Naive thymus-derived CD4-positive, alpha-beta T cell (primary cell): ENCODE results near the gene CABP4. TPM values are rescaled to one million over a fixed set of nuclear protein-coding genes. Genes with fewer than 3 reads are reported as not detected.

Experiments
- ATAC-seq: fragments of 150-1000 bp; cut with Tn5 transposase; 2 replicates; pipeline ENCODE4 v1.10.0; 2021; ENCODE audit warnings: mild to moderate bottlenecking, moderate library complexity
- CTCF ChIA-PET: fragments of 350-600 bp; sonication (Branson Sonifier 250); formaldehyde crosslinking; loops from one replicate; lab custom pipeline; 2021; ENCODE audit warnings: antibody characterized with exemption; lab: Charles Lee
- POLR2A ChIA-PET: fragments of 350-600 bp; sonication (Branson Sonifier 250); formaldehyde crosslinking; loops from one replicate; lab custom pipeline; 2021; ENCODE audit warnings: antibody characterized with exemption, inconsistent platforms; lab: Charles Lee
- DNase-seq, 9 donors: peaks; one replicate each; pipeline versions ENCODE4 v3.0.0 to v3.0.0-alpha.2; 2020 to 2022; ENCODE audit warnings: mixed read lengths in 1 of 9
- H3K27ac ChIP-seq: one replicate; pipeline ENCODE4 v1.7.0; 2013; ENCODE audit warnings: mild to moderate bottlenecking, low read depth, low read length, moderate library complexity
- H3K27me3 ChIP-seq, 2 donors: one replicate each; pipeline ENCODE4 v1.7.0; 2013; ENCODE audit warnings: low read length in 2 of 2, mild to moderate bottlenecking in 2 of 2, moderate library complexity in 2 of 2; ENCODE audit not compliant: control insufficient read depth in 2 of 2, insufficient read depth in 2 of 2
- H3K36me3 ChIP-seq, 3 experiments: 1 replicate in 2 of 3; 2 replicates in 1 of 3; pipeline ENCODE4 v1.7.0; 2013; ENCODE audit warnings: low read length in 3 of 3, mild to moderate bottlenecking in 3 of 3, moderate library complexity in 1 of 3; ENCODE audit not compliant: insufficient read depth in 3 of 3, control insufficient read depth in 2 of 3
- H3K4me1 ChIP-seq, 2 donors: one replicate each; pipeline ENCODE4 v1.7.0; 2013; ENCODE audit warnings: low read length in 2 of 2, mild to moderate bottlenecking in 2 of 2, moderate library complexity in 1 of 2; ENCODE audit not compliant: control insufficient read depth in 2 of 2, insufficient read depth in 2 of 2
- H3K4me3 ChIP-seq: 2 replicates; pipeline ENCODE4 v1.7.0; 2013; ENCODE audit warnings: mild to moderate bottlenecking, low read length
- H3K9me3 ChIP-seq, 3 experiments: 1 replicate in 2 of 3; 2 replicates in 1 of 3; pipeline ENCODE4 v1.7.0; 2013; ENCODE audit warnings: low read length in 3 of 3; ENCODE audit not compliant: control insufficient read depth in 2 of 3
- H3K27ac Mint-ChIP-seq, 9 donors: one replicate each; pipeline ENCODE4 v1.8.0; 2020 to 2022; ENCODE audit warnings: mixed read lengths in 9 of 9, mild to moderate bottlenecking in 8 of 9, moderate library complexity in 5 of 9, inconsistent platforms in 2 of 9
- H3K27me3 Mint-ChIP-seq, 5 donors: one replicate each; pipeline ENCODE4 v1.8.0; 2021 to 2022; ENCODE audit warnings: mixed read lengths in 5 of 5, mild to moderate bottlenecking in 1 of 5
- H3K36me3 Mint-ChIP-seq, 5 donors: one replicate each; pipeline ENCODE4 v1.8.0; 2020 to 2022; ENCODE audit warnings: mixed read lengths in 5 of 5, mild to moderate bottlenecking in 3 of 5, inconsistent platforms in 1 of 5
- H3K4me1 Mint-ChIP-seq, 7 donors: one replicate each; pipeline ENCODE4 v1.8.0; 2020 to 2022; ENCODE audit warnings: mixed read lengths in 7 of 7, mild to moderate bottlenecking in 3 of 7, inconsistent platforms in 1 of 7
- H3K4me3 Mint-ChIP-seq, 10 donors: one replicate each; pipeline ENCODE4 v1.8.0; 2020 to 2022; ENCODE audit warnings: mild to moderate bottlenecking in 10 of 10, mixed read lengths in 10 of 10, moderate library complexity in 6 of 10, inconsistent platforms in 2 of 10
- H3K9me3 Mint-ChIP-seq, 11 donors: one replicate each; pipeline ENCODE4 v1.8.0; 2020 to 2022; ENCODE audit warnings: mixed read lengths in 11 of 11, mild to moderate bottlenecking in 4 of 11, inconsistent platforms in 1 of 11, moderate library complexity in 1 of 11
- intact Hi-C, 2 donors: fragments of 100-400 bp; cut with micrococcal nuclease; formaldehyde crosslinking; loops; one replicate each; pipeline ENCODE4 v1.15.1; 2023
- polyA plus RNA-seq, 2 donors: library from polyadenylated mRNA; unstranded; fragments of 300-500 nt; fragmentation: Illumina TruSeq; gene quantifications; one replicate each; pipeline ENCODE4 v1.2.3, GENCODE V29; 2021
- total RNA-seq, 6 experiments: library from RNA in 5 of 6; stranded (reverse) in 5 of 6; gene quantifications; 1 replicate in 5 of 6; 2 replicates in 1 of 6; pipeline ENCODE4 v1.2.3 and lab custom pipeline; 2021 to 2026

Gene CABP4
- total and polyA plus RNA-seq, 7 experiments from 2014 or later, result 1.2 to 17.1 (median 2.9) TPM

DNA sequence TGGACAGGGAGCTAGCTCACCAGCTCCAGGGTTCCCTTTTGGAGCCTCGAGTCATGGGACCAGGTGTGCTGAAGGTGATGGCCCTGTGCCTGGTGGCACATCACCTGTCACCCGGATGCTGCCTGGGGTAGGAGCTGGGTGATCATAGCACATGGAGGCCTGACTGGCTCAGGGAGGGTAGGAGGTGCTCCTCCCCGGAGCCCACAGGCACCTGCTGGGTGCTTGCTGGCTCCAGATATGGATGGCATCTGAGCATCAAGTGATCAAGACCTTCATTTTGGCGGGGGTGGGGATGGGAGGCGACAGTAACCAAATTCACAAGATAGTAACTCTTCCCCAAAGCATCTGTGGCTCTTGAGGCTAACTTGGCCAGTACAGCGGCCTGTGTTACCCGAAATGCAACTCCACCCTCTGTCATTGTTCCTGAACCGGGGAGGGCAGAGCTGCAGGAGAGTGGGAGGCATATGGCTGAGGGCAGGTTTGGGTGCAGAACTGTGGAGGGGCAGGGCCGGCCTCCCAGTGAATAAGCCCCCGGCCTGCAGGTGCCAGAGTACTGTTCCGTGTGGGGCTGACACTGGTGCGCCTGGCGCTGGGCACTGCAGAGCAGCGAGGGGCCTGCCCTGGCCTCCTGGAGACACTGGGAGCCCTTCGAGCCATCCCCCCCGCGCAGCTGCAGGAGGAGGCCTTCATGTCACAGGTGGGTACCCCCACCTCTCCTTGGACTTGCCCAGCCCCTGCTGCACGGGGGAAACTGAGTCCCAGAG is 46.5 kb upstream of the CABP4 start:
- H3K36me3 ChIP-seq, result peaks cover 0 to 25% (median 5%) of the 10 kb centered on the region in 3 experiments
- peak overlapping the region; percentile 98 for H3K4me3 ChIP-seq
- peaks cover 80 to 83% of the 10 kb centered on the region in 2 donors for H3K4me1 ChIP-seq
- H3K4me3 Mint-ChIP-seq, result peak overlapping the region; percentile 90 to 100 (median 98)
- peaks cover 51 to 86% (median 80%) of the 10 kb centered on the region in 7 donors for H3K4me1 Mint-ChIP-seq
- H3K27me3 Mint-ChIP-seq, result peaks cover 0 to 5% (median 0%) of the 10 kb centered on the region in 5 donors
- ChIA-PET CTCF (interaction anchor here (0.9 to 2.3 kb wide), 6 partner anchors 10 to 29 kb away, joined by 3 to 8 read pairs (median 4); partner anchors contain the start of gene PTPRCAP), POLR2A (interaction anchor here (0.5 to 25.4 kb wide), 23 partner anchors 10 to 1478 kb away, joined by 3 to 1530 read pairs (median 4); partner anchors contain the start of genes AIP, CARNS1, CORO1B and PTPRCAP)
- no peaks in the 10 kb centered on the region for H3K27me3 ChIP-seq
- peak overlapping the region; percentile 91 to 95 (median 93) for H3K27ac Mint-ChIP-seq
- intact Hi-C loops, result loop anchor here (1.0 kb wide), 4 partner anchors 9 to 56 kb away; partner anchors contain the start of gene PTPRCAP (in 1 of the 2)
- peaks cover 0 to 3% (median 0%) of the 10 kb centered on the region in 11 donors for H3K9me3 Mint-ChIP-seq
- peak in 4 of 9 donors; percentile 31 to 49 (median 33) for DNase-seq
- H3K9me3 ChIP-seq, result no peaks in the 10 kb centered on the region
- peak; percentile 10 for ATAC-seq
- peaks cover 0 to 52% (median 11%) of the 10 kb centered on the region in 5 donors for H3K36me3 Mint-ChIP-seq
- H3K27ac ChIP-seq, result peak overlapping the region; percentile 87

DNA sequence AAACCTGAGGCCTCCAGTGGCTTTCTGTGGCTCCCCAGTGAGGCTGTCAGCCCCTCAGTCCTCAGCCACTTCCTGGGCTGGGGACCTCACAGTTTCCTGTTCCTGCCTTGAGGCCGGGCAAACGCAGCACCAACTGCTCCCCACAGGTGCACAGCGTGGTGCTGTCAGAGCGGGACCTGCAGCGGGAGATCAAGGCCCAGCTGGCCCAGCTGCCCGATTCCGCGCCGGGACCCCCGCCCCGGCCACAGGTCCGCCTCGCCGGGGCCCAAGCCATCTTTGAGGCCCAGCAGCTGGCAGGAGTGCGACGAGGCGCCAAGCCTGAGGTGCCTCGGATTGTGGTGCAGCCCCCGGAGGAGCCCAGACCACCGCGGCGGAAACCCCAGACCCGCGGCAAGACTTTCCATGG is 45.9 kb upstream of the CABP4 start:
- intact Hi-C loops, result loop anchor here (1.0 kb wide), 4 partner anchors 8 to 55 kb away; partner anchors contain the start of gene PTPRCAP (in 1 of the 2)
- ChIA-PET POLR2A (interaction anchor here (0.6 to 25.4 kb wide), 19 partner anchors 11 to 140 kb away, joined by 3 to 1530 read pairs (median 5); partner anchors contain the start of genes AIP, CARNS1, CORO1B and PTPRCAP), CTCF (interaction anchor here (0.6 to 2.3 kb wide), 6 partner anchors 9 to 29 kb away, joined by 3 to 8 read pairs (median 4); partner anchors contain the start of genes PTPRCAP and RPS6KB2)
- Mint-ChIP-seq H3K36me3 (peaks cover 0 to 50% (median 11%) of the 10 kb centered on the region in 5 donors), H3K9me3 (peaks cover 0 to 3% (median 0%) of the 10 kb centered on the region in 11 donors), H3K27me3 (peaks cover 0 to 8% (median 0%) of the 10 kb centered on the region in 5 donors), H3K27ac (peak overlapping the region; percentile 83 to 98 (median 93)), H3K4me3 (peak overlapping the region; percentile 80 to 100 (median 96)), H3K4me1 (peaks cover 52 to 90% (median 78%) of the 10 kb centered on the region in 7 donors)
- Histone ChIP-seq H3K4me1 (peaks cover 86% of the 10 kb centered on the region in 2 donors), H3K27ac (peak overlapping the region; percentile 87), H3K4me3 (peak overlapping the region; percentile 98), H3K36me3 (peaks cover 0 to 19% (median 5%) of the 10 kb centered on the region in 3 experiments), H3K27me3 (no peaks in the 10 kb centered on the region), H3K9me3 (no peaks in the 10 kb centered on the region)
- peak in 8 of 9 donors; percentile 62 to 82 (median 78) for DNase-seq
- ATAC-seq, result peak; percentile 78

DNA sequence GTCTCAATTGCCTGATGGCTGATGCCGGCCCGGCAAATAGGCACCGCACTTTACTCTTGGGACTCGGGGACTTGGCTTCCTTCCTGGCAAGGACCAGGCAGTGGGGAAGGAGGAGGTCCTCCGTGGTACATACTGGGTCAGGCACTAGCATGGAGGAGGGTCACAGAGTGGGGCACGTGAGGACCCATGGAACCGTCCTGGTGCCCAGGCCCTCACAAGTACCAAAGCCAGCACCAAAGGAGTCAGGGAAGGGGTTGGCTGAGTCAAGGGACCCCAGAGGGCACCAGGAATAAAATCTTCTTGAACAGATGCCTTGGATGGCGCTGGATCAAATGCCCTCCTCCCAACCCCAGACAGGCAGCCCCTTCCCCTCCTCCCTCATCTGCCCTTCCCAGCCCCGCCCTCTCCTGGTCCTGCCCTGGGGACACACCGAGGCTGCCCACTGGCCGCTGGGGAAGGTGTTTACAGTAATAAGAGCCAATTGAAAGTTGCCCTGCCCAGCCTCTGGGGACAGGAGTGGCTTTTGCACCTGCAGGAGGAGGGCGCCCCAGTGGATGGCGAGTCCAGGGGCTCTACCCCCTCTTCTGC is 45.3 kb upstream of the CABP4 start:
- ATAC-seq (no peak), DNase-seq (peak in 1 of 9 donors; percentile 18)
- H3K4me1 ChIP-seq, result peaks cover 88 to 92% of the 10 kb centered on the region in 2 donors
- intact Hi-C loops, result loop anchor here (1.0 kb wide), 4 partner anchors 7 to 54 kb away; partner anchors contain the start of gene PTPRCAP (in 1 of the 2)
- peaks cover 0 to 17% (median 5%) of the 10 kb centered on the region in 3 experiments for H3K36me3 ChIP-seq
- no peaks in the 10 kb centered on the region for H3K9me3 ChIP-seq
- peaks cover 0 to 45% (median 11%) of the 10 kb centered on the region in 5 donors for H3K36me3 Mint-ChIP-seq
- H3K9me3 Mint-ChIP-seq, result peaks cover 0 to under 1% (median 0%) of the 10 kb centered on the region in 11 donors
- peaks cover 52 to 92% (median 78%) of the 10 kb centered on the region in 7 donors for H3K4me1 Mint-ChIP-seq
- H3K27ac Mint-ChIP-seq, result peak overlapping the region; percentile 83 to 98 (median 92)
- no peaks in the 10 kb centered on the region for H3K27me3 ChIP-seq
- H3K4me3 ChIP-seq, result peak overlapping the region; percentile 98
- peak overlapping the region; percentile 80 to 100 (median 92) for H3K4me3 Mint-ChIP-seq
- ChIA-PET CTCF (interaction anchor here (0.6 to 2.3 kb wide), 3 partner anchors 8 to 18 kb away, joined by 3 to 8 read pairs (median 3); partner anchors contain the start of gene RPS6KB2), POLR2A (interaction anchor here (1.2 to 25.4 kb wide), 8 partner anchors 12 to 140 kb away, joined by 3 to 1530 read pairs (median 8); partner anchors contain the start of genes AIP, CARNS1, PTPRCAP and RAD9A)
- peaks cover 0 to 8% (median 0%) of the 10 kb centered on the region in 5 donors for H3K27me3 Mint-ChIP-seq
- peak overlapping the region; percentile 87 for H3K27ac ChIP-seq

DNA sequence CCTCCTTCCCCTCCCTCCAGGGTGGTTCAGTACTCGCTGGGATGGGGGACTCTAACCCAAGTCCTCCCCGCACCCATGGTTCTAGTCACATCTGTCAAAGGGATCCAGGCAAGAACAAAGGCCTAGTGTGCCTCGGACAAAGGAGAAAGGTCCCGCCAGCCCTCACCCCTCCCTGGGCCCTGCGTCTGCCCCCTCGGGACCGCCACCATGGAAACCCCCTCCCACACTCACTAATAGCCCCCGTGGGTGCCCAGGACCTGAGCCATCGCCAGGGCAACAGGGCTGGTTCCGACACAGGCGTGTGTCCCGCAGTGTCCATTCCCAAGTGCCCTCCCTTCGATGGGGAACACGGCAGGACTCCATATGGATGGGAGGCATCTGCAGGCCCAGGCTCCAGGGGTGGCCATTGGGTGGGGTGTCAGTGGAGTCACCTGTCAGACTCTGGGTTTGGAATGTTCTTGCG is 44.8 kb upstream of the CABP4 start:
- Mint-ChIP-seq H3K36me3 (peaks cover 0 to 39% (median 11%) of the 10 kb centered on the region in 5 donors), H3K27ac (peak overlapping the region; percentile 48 to 98 (median 92)), H3K27me3 (peaks cover 0 to 10% (median 0%) of the 10 kb centered on the region in 5 donors), H3K4me3 (peak overlapping the region; percentile 50 to 100 (median 92)), H3K4me1 (peaks cover 52 to 94% (median 73%) of the 10 kb centered on the region in 7 donors), H3K9me3 (no peaks in the 10 kb centered on the region)
- Histone ChIP-seq H3K36me3 (peaks cover 0 to 14% (median 5%) of the 10 kb centered on the region in 3 experiments), H3K27me3 (no peaks in the 10 kb centered on the region), H3K9me3 (no peaks in the 10 kb centered on the region), H3K4me1 (peaks cover 88 to 96% of the 10 kb centered on the region in 2 donors), H3K27ac (peak overlapping the region; percentile 87), H3K4me3 (peak overlapping the region; percentile 98)
- DNase-seq (no peak), ATAC-seq (no peak)
- ChIA-PET CTCF (no interaction called here), POLR2A (interaction anchor here (1.4 to 31.8 kb wide), 6 partner anchors 13 to 97 kb away, joined by 3 to 1530 read pairs (median 120); partner anchors contain the start of genes AIP, PPP1CA, PTPRCAP and RAD9A)
- intact Hi-C loops, result no loop called here

DNA sequence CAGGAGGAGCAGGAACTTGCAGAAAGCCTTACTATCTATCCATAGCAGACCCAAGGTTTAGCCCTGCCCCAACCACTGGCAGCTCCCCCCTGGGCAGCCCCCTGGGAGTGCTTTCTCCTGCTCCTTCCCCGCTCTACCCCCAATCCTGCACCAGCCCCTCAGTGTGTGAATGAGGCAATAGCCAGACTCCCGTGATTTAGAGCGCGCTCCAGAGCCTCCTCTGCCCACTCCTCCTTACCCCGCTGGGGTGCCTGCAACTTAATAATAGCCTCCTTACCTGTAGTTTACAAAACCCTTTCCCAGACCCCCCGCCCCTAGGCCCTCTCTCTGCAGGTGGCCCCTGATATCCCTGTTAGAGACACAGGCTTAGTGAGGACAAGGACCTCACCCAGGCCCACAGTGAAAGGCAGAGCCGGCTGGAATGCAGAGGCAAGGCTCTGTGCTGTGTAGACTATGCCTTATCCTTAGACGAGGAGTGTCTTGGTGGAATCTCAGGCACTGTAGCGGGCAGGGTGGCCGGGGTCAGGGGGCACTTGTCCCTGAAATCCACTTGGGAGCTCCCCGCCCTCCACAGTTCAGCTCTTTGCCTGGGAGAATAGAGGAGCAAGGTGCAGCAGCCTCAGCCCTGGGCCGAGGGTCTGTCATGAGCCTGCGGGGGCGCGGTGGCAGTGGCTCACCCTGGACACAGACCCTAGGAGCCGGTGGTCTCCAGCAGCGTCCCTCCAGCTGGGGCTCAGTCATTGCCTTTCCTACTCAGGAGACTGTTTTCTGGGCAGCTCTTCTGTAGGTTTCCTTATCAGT is 44.0 kb upstream of the CABP4 start:
- intact Hi-C loops, result loop anchor here in 1 of 2 donors (1.0 kb wide), 1 partner anchor 8 kb away; no protein-coding TSS in a partner anchor
- Histone ChIP-seq H3K27ac (peak overlapping the region; percentile 87), H3K4me1 (peaks cover 84 to 94% of the 10 kb centered on the region in 2 donors), H3K4me3 (peak overlapping the region; percentile 98), H3K27me3 (no peaks in the 10 kb centered on the region), H3K36me3 (peaks cover 0 to 7% (median 0%) of the 10 kb centered on the region in 3 experiments), H3K9me3 (no peaks in the 10 kb centered on the region)
- peaks cover 0 to 13% (median 0%) of the 10 kb centered on the region in 5 donors for H3K27me3 Mint-ChIP-seq
- ChIA-PET POLR2A (interaction anchor here (0.6 to 31.8 kb wide), 15 partner anchors 10 to 794 kb away, joined by 3 to 1530 read pairs (median 7); partner anchors contain the start of genes AIP, CABP4, POLD4 and PPP1CA), CTCF (no interaction called here)
- ATAC-seq (no peak), DNase-seq (no peak)
- peak overlapping the region; percentile 39 to 100 (median 92) for H3K4me3 Mint-ChIP-seq
- peaks cover 0 to 37% (median 11%) of the 10 kb centered on the region in 5 donors for H3K36me3 Mint-ChIP-seq
- peak overlapping the region; percentile 48 to 98 (median 91) for H3K27ac Mint-ChIP-seq
- no peaks in the 10 kb centered on the region for H3K9me3 Mint-ChIP-seq
- H3K4me1 Mint-ChIP-seq, result peaks cover 55 to 93% (median 73%) of the 10 kb centered on the region in 7 donors
